GM12801 (cell line): ENCODE measurements around the gene VAMP4.

ENCODE experiments used
- CTCF ChIP-seq: IDR thresholded peaks from one replicate; pipeline ENCODE4 v1.5.1; 2011; ENCODE audit warnings: control low read depth; ENCODE audit not compliant: insufficient read length; ENCODE audit errors: extremely low read depth

The VAMP4 gene

GRCh38 chr1:171751221-171751620 is 9.4 kb upstream of the VAMP4 start:
- no peak for TF ChIP-seq CTCF

- TF ChIP-seq CTCF: no peak
These were observed 6.8 kb upstream of the VAMP4 start for GRCh38 chr1:171748651-171749050.

GRCh38 chr1:171744986-171745385 is 3.1 kb upstream of the VAMP4 start:
- TF ChIP-seq CTCF: no peak

GRCh38 chr1:171743081-171743870 is 1.4 kb upstream of the VAMP4 start:
- TF ChIP-seq CTCF: no peak

GRCh38 chr1:171742577-171742922 is 685 bp upstream of the VAMP4 start:
- no peak for TF ChIP-seq CTCF

- TF ChIP-seq CTCF: no peak
These were observed 636 bp downstream of the VAMP4 start for GRCh38 chr1:171740987-171741871.

GRCh38 chr1:171740356-171740863 is 1.5 kb downstream of the VAMP4 start:
- no peak for TF ChIP-seq CTCF
